Measurements from ENCODE around the gene PHF2. TPM values are rescaled to one million over a fixed set of nuclear protein-coding genes. Genes with fewer than 3 reads are reported as not detected.

The PHF2 gene
- total and polyA plus RNA-seq, 2 experiments from 2014 or later, result 4.6 to 16.5 TPM

- no peak overlapping the region for H3K4me2 ChIP-seq (ENCODE audit: unreplicated experiment)
- H3F3A ChIP-seq (ENCODE audit: insufficient read depth), result no peaks in the 10 kb centered on the region
- 24 to 28% methylated on average over 7 of the region's 7 CpGs for WGBS, 2 experiments (ENCODE audit: low coverage in 1 of 2, low lambda C conversion rate in 2 of 2, missing lambda C conversion rate in 2 of 2)
- H3K36me3 ChIP-seq (ENCODE audit: low read depth), result no peaks in the 10 kb centered on the region
- H3K27ac ChIP-seq, result no peak overlapping the region
- H3K27me3 ChIP-seq (replicated peaks; ENCODE audit: insufficient read depth), result no peaks in the 10 kb centered on the region
- no peaks in the 10 kb centered on the region for H3K4me1 ChIP-seq (ENCODE audit: insufficient read depth)
- no peak overlapping the region for H2AFZ ChIP-seq
- H3K9ac ChIP-seq, result no peak overlapping the region
- H4K20me1 ChIP-seq (ENCODE audit: insufficient read depth), result no peaks in the 10 kb centered on the region
- H3K4me3 ChIP-seq, result no peak overlapping the region
- H3K79me2 ChIP-seq (ENCODE audit: insufficient read depth), result no peaks in the 10 kb centered on the region
- DNase-seq, result no peak
- in situ Hi-C loops (cut with MboI), result loop anchor here (10.0 kb wide), 1 partner anchor 59 kb away; no protein-coding TSS in a partner anchor
- H3K9me2 ChIP-seq (ENCODE audit: insufficient read depth), result no peaks in the 10 kb centered on the region
- no peaks in the 10 kb centered on the region for H3K9me3 ChIP-seq (ENCODE audit: low read depth)
- TF ChIP-seq EZH2 (IDR thresholded peaks at IDR 0.05; ENCODE audit: insufficient read depth, poor library complexity, severe bottlenecking), result no peak
- TF ChIP-seq EZH2phosphoT487 (IDR thresholded peaks at IDR 0.05; ENCODE audit: insufficient read depth, low read depth), result no peak
Measured at GRCh38 chr9:93726147-93726546, 149.8 kb downstream of the PHF2 start.

Small RNA genes lying within 50 kb of the gene (microRNA-seq; reads per million reads assigned to microRNA genes)
- gene MIR548AU (ENCODE audit: borderline number of aligned reads), result not detected

Other genes starting within 250 kb of the PHF2 start
- gene FAM120A, start 124.9 kb upstream of the PHF2 start, total RNA-seq (2014; rRNA removed; shearing (Covaris generic)), result 90.5 and 101 TPM in 2 replicates
- gene FAM120A, start 124.9 kb upstream of the PHF2 start, polyA plus RNA-seq (2016; fragmentation: Nextera tagmentation; extraction: Ambion mirVana), result 28.9 and 29.3 TPM in 2 replicates
- 36.6 and 42.1 TPM in 2 replicates for gene FAM120AOS, start 123.0 kb upstream of the PHF2 start, total RNA-seq (2014; rRNA removed; shearing (Covaris generic))
- gene FAM120AOS, start 123.0 kb upstream of the PHF2 start, polyA plus RNA-seq (2016; fragmentation: Nextera tagmentation; extraction: Ambion mirVana), result 43.4 and 45.5 TPM in 2 replicates